Lower lobe of right lung (tissue), 2 donors: ENCODE results near the gene RNF43. TPM values are rescaled to one million over a fixed set of nuclear protein-coding genes. Genes with fewer than 3 reads are reported as not detected.

ENCODE experiments used
- ATAC-seq, 2 donors: fragments of 200-7000 bp; cut with Tn5 transposase; one replicate each; pipeline ENCODE4 v1.9.1; 2020 to 2022; ENCODE audit warnings: mild to moderate bottlenecking in 2 of 2, moderate library complexity in 2 of 2
- DNase-seq: peaks from one replicate; pipeline ENCODE4 v3.0.0-alpha.2; 2020
- H3K27ac ChIP-seq: fragments of 200-600 bp; one replicate; pipeline ENCODE4 v1.8.0; 2022
- H3K27me3 ChIP-seq: fragments of 200-600 bp; one replicate; pipeline ENCODE4 v1.8.0; 2022; ENCODE audit warnings: low read depth
- H3K36me3 ChIP-seq: fragments of 200-600 bp; one replicate; pipeline ENCODE4 v1.8.0; 2022; ENCODE audit warnings: mild to moderate bottlenecking
- H3K4me1 ChIP-seq: fragments of 200-600 bp; one replicate; pipeline ENCODE4 v1.8.0; 2022
- H3K4me3 ChIP-seq: fragments of 200-600 bp; one replicate; pipeline ENCODE4 v1.8.0; 2022; ENCODE audit warnings: mild to moderate bottlenecking
- H3K9me3 ChIP-seq: fragments of 200-600 bp; one replicate; pipeline ENCODE4 v1.8.0; 2022
- intact Hi-C: fragments of 100-400 bp; cut with DNase I; formaldehyde crosslinking; loops from one replicate; pipeline ENCODE4 v1.11.0; 2022
- total RNA-seq: library from RNA; stranded (reverse); fragmentation: NEBNext Ultra II Directional; extraction: Animal tissue kit (Norgen Biotek cat#: 25700); gene quantifications from one replicate; pipeline ENCODE4 v1.2.1, GENCODE V29; 2021
- TF ChIP-seq, protein P1 (sequence below): fragments of 200-600 bp; IDR thresholded peaks from one replicate; pipeline ENCODE4 v1.8.0; 2022; ENCODE audit warnings: antibody characterized with exemption, mild to moderate bottlenecking
- donor health status: DM: no; HTN: yes; CAD: no; lungs with severe emphysema.

RNF43 gene
- total RNA-seq, 1 donor from 2014 or later, result 9.7 TPM

DNA sequence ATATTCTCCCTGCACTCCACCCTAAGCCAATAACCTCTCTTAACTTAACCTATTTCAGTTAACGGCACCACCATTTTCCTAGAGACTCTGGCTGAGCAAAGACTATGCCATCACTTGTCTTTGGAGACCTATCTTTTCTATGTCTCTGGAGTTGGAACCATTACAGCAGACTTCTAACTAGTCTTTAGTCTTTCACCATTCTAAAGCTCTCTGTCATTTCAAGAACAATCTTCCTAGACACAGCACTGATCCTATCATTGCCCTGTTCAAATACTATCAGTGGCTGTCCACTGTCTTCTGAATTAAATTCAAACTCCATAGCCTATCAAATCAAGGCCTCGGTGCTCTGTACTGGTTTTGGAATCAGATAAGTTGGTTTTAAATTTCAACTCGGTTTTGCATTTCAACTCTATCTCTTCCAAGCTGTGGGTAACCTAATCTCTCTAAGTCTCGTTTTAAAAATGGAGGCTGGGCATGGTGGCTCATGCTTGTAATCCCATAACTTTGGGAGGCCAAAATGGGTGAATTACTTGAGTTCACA lies 31.9 kb downstream of the RNF43 start:
- intact Hi-C loops, result no loop called here
- Histone ChIP-seq H3K9me3 (no peaks in the 10 kb centered on the region), H3K4me3 (no peak overlapping the region), H3K4me1 (peaks cover 41% of the 10 kb centered on the region), H3K36me3 (no peaks in the 10 kb centered on the region), H3K27me3 (no peaks in the 10 kb centered on the region), H3K27ac (no peak overlapping the region)
- TF ChIP-seq, protein P1, sequence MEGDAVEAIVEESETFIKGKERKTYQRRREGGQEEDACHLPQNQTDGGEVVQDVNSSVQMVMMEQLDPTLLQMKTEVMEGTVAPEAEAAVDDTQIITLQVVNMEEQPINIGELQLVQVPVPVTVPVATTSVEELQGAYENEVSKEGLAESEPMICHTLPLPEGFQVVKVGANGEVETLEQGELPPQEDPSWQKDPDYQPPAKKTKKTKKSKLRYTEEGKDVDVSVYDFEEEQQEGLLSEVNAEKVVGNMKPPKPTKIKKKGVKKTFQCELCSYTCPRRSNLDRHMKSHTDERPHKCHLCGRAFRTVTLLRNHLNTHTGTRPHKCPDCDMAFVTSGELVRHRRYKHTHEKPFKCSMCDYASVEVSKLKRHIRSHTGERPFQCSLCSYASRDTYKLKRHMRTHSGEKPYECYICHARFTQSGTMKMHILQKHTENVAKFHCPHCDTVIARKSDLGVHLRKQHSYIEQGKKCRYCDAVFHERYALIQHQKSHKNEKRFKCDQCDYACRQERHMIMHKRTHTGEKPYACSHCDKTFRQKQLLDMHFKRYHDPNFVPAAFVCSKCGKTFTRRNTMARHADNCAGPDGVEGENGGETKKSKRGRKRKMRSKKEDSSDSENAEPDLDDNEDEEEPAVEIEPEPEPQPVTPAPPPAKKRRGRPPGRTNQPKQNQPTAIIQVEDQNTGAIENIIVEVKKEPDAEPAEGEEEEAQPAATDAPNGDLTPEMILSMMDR, result no peak
- DNase-seq (no peak), ATAC-seq (no peak)

DNA sequence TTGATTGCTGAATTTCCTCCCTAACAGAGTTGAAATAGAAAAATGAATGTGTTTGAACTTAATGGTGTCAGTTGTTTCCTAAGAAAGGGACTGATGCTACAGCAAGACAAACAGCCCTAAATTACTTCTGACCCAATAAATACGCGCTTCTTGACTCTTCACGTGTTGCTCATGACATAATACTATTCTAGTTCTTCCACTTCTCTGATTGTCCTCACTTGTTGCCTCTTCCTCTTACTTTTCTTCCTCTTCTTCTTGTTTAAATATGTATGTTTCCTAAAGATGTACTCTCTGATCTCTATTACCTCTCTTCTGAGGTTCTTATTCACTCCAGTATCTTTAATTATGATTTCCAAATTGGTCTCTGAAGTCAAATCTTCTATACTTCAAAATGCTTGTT lies 32.4 kb downstream of the RNF43 start:
- TF ChIP-seq, protein P1, result no peak
- Histone ChIP-seq H3K27ac (no peak overlapping the region), H3K4me1 (peaks cover 43% of the 10 kb centered on the region), H3K9me3 (no peaks in the 10 kb centered on the region), H3K4me3 (no peak overlapping the region), H3K36me3 (no peaks in the 10 kb centered on the region), H3K27me3 (no peaks in the 10 kb centered on the region)
- intact Hi-C loops, result no loop called here
- ATAC-seq (peak in 1 of 2 donors; percentile 49), DNase-seq (no peak)

DNA sequence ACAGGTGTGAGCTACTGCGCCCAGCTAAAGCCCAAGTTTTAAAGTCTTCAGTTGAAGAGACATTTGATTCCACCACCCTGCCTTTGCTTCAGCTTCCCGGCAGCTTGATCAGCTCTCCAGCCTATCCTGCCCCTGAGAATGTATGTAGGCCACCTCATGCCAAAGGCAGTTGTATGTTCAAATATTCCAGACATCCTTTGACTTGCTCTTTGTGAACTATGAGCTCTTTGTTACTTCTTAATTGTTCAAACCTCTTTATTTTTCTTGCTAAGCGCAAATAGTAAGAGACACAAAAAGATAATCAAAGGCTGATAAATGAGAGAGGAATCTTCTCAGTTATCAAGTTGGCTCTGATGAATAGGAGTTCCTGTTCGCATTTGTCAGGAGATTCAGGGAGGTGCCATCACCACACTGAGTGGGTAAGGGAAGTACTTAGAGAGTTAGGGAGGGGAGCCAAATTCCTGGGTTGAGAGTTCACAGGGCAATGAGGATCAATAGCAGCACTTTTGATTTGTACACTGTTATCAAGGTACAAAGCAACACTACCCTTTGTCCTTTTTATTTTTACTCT lies 33.4 kb downstream of the RNF43 start:
- intact Hi-C loops, result no loop called here
- no peak for DNase-seq
- peaks cover 46% of the 10 kb centered on the region for H3K4me1 ChIP-seq
- H3K27ac ChIP-seq, result no peak overlapping the region
- H3K9me3 ChIP-seq, result no peaks in the 10 kb centered on the region
- TF ChIP-seq, protein P1, result no peak
- H3K4me3 ChIP-seq, result no peak overlapping the region
- H3K36me3 ChIP-seq, result no peaks in the 10 kb centered on the region
- ATAC-seq, result no peak
- H3K27me3 ChIP-seq, result no peaks in the 10 kb centered on the region

DNA sequence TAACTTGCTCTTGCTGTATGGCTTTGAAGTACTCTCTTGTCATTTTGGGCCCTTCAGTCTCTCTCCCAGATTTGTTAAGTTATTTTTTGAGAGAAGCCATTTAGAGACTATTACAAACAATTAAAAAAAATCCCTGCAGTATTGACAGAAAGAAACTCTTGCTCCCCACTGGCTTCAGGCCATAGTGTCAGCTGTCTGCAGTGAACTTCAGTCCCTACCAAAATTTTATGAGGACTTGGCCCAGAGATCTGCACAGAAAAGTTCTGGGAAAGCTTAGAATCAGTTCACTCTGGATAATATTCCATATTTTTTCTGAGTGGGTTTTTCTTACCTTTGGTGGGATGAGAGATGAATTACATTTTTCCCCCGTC lies 34.5 kb downstream of the RNF43 start:
- Histone ChIP-seq H3K36me3 (no peaks in the 10 kb centered on the region), H3K4me3 (no peak overlapping the region), H3K9me3 (no peaks in the 10 kb centered on the region), H3K27ac (peak overlapping the region; percentile 59), H3K4me1 (peaks cover 46% of the 10 kb centered on the region), H3K27me3 (no peaks in the 10 kb centered on the region)
- ATAC-seq (no peak), DNase-seq (no peak)
- TF ChIP-seq, protein P1, result no peak
- intact Hi-C loops, result no loop called here

DNA sequence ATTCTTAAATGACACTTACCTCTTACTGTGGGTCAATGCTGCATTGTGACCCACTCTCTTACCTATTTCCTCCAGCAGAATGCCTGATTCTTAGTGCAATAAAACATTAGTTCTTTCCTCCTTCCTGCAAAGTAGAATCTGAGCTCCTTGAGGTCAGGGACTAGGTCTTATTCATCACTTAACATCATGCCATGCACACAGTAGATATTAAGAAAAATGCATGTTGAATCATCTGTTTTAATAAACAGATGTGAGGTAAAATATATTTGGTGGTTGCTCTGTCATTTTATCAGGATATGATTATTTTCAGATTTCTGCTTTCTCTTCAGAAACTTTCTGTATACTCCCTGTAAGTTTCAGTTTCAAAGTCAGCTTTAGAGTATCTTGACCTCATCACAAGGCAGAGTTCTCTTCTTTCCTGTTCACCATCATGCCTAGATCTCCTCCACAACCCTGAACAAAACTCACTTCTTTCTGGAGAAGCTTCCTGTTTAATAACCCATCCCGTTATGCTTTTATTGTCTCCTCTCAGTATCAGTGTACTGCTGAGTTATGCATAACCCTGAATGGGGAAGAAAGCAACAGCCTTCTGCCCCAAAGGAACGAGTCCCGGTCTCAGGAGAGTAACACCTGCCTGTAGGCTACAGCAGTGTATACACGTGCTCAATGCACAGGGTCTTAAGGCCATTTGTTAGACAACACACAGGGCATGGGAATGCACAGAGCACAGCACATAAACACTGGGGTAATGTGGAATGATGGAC lies 35.0 kb downstream of the RNF43 start:
- intact Hi-C loops, result no loop called here
- H3K27ac ChIP-seq, result peak overlapping the region; percentile 59

More for the DNA sequence above, 35.0 kb downstream of the RNF43 start:
- ATAC-seq, result peak in 1 of 2 donors; percentile 20
- no peak overlapping the region for H3K4me3 ChIP-seq
- H3K9me3 ChIP-seq, result no peaks in the 10 kb centered on the region
- H3K27me3 ChIP-seq, result no peaks in the 10 kb centered on the region
- H3K4me1 ChIP-seq, result peaks cover 46% of the 10 kb centered on the region
- TF ChIP-seq, protein P1, result no peak
- H3K36me3 ChIP-seq, result no peaks in the 10 kb centered on the region
- DNase-seq, result no peak
